ENCODE data around the gene AFF2.

DNA sequence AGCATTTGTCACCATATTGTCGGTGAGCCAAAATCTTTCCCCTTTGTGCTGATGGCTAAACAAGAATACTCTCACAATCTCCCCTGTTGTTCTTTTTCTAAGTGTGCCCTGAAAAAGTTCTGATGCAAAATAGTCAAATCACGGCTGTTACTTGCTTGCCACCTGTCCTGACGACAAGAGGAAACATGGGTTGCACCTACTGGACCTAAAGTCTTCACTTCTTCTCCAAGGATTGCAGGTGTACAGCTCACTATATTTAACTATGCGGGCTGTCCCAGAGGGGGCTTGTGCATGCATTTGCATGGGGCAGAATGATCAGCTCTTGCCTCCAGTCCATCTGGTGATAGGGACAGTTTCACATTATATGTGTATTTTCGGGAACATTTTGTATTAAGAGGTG is 21.6 kb downstream of the AFF2 start:
- TF ChIP-seq, protein P1, sequence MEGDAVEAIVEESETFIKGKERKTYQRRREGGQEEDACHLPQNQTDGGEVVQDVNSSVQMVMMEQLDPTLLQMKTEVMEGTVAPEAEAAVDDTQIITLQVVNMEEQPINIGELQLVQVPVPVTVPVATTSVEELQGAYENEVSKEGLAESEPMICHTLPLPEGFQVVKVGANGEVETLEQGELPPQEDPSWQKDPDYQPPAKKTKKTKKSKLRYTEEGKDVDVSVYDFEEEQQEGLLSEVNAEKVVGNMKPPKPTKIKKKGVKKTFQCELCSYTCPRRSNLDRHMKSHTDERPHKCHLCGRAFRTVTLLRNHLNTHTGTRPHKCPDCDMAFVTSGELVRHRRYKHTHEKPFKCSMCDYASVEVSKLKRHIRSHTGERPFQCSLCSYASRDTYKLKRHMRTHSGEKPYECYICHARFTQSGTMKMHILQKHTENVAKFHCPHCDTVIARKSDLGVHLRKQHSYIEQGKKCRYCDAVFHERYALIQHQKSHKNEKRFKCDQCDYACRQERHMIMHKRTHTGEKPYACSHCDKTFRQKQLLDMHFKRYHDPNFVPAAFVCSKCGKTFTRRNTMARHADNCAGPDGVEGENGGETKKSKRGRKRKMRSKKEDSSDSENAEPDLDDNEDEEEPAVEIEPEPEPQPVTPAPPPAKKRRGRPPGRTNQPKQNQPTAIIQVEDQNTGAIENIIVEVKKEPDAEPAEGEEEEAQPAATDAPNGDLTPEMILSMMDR (IDR thresholded peaks at IDR 0.05) = no peak
- TF ChIP-seq POLR2A (IDR thresholded peaks at IDR 0.05) = no peak

Data from uterus (tissue), 2 donors.